SK-N-SH (cell line): ENCODE data around the gene CLDN18. TPM values are rescaled to one million over a fixed set of nuclear protein-coding genes. Genes with fewer than 3 reads are reported as not detected.

Experiments used
- CTCF ChIA-PET: fragments of 300-600, 350-600 bp; formaldehyde crosslinking; extraction: SDS; loops from one replicate; lab custom pipeline; 2021; lab: Yijun Ruan, JAX
- POLR2A ChIA-PET: fragments of 350-600 bp; sonication (Branson Sonifier 250); formaldehyde crosslinking; extraction: SDS; loops from one replicate; lab custom pipeline; 2020; ENCODE audit warnings: antibody characterized with exemption, inconsistent platforms; lab: Yijun Ruan, JAX
- DNase-seq: peaks from one replicate; pipeline ENCODE4 v3.0.0; 2012
- H2AFZ ChIP-seq: fragments of 200-600 bp; sonication (generic); 2 replicates; pipeline ENCODE4 v1.8.1; 2016; ENCODE audit warnings: antibody characterized with exemption, mild to moderate bottlenecking, low read depth
- H3F3A ChIP-seq: fragments of 200-600 bp; sonication (generic); replicated peaks from 2 replicates; pipeline ENCODE3; 2016; ENCODE audit warnings: antibody characterized with exemption, mild to moderate bottlenecking; ENCODE audit not compliant: insufficient read depth
- H3K27ac ChIP-seq, 2 experiments: fragments of 200-500 bp in 1 of 2; fragments of 200-600 bp in 1 of 2; sonication (Bioruptor generic) in 1 of 2; sonication (generic), shearing (Covaris generic) in 1 of 2; 2 replicates each; pipeline versions ENCODE4 v1.5.1 to v1.6.1; 2014 to 2016; ENCODE audit warnings: low read depth in 2 of 2, inconsistent platforms in 1 of 2, low read length in 1 of 2, mild to moderate bottlenecking in 1 of 2, mixed read lengths in 1 of 2
- H3K27me3 ChIP-seq: fragments of 200-600 bp; sonication (generic), shearing (Covaris generic); 2 replicates; pipeline ENCODE4 v1.6.1; 2016; ENCODE audit warnings: mixed run types; ENCODE audit not compliant: insufficient read depth
- H3K36me3 ChIP-seq, 2 experiments: fragments of 200-500 bp in 1 of 2; fragments of 200-600 bp in 1 of 2; sonication (Bioruptor generic) in 1 of 2; sonication (generic) in 1 of 2; replicated peaks in 1 of 2; 2 replicates each; pipeline versions ENCODE3 to v1.5.1; 2014 to 2016; ENCODE audit warnings: low read length in 1 of 2, mild to moderate bottlenecking in 1 of 2; ENCODE audit not compliant: insufficient read depth in 2 of 2, control insufficient read depth in 1 of 2
- H3K4me1 ChIP-seq, 2 experiments: fragments of 200-500 bp in 1 of 2; fragments of 200-600 bp in 1 of 2; sonication (Bioruptor generic) in 1 of 2; sonication (generic), shearing (Covaris generic) in 1 of 2; 2 replicates each; pipeline versions ENCODE4 v1.5.1 to v1.6.1; 2014 to 2016; ENCODE audit warnings: low read depth in 1 of 2, low read length in 1 of 2, mixed run types in 1 of 2; ENCODE audit not compliant: insufficient read depth in 2 of 2, control insufficient read depth in 1 of 2
- H3K4me2 ChIP-seq: fragments of 200-600 bp; sonication (generic), shearing (Covaris generic); 2 replicates; pipeline ENCODE4 v1.6.1; 2017; ENCODE audit warnings: mixed run types
- H3K4me3 ChIP-seq, 2 experiments: fragments of 200-500 bp in 1 of 2; fragments of 200-600 bp in 1 of 2; sonication (Bioruptor generic) in 1 of 2; sonication (generic), shearing (Covaris generic) in 1 of 2; 2 replicates each; pipeline versions ENCODE4 v1.5.1 to v1.8.1; 2014 to 2016; ENCODE audit warnings: low read depth in 2 of 2, inconsistent platforms in 1 of 2, low read length in 1 of 2, mild to moderate bottlenecking in 1 of 2, mixed read lengths in 1 of 2, moderate library complexity in 1 of 2
- H3K79me2 ChIP-seq: fragments of 200-600 bp; sonication (generic); 2 replicates; pipeline ENCODE4 v1.8.1; 2017; ENCODE audit warnings: mild to moderate bottlenecking; ENCODE audit not compliant: insufficient read depth
- H3K9ac ChIP-seq: fragments of 200-600 bp; sonication (generic); 2 replicates; pipeline ENCODE4 v1.6.1; 2017; ENCODE audit warnings: mixed run types
- H3K9me2 ChIP-seq: fragments of 200-600 bp; sonication (generic); 2 replicates; pipeline ENCODE4 v1.6.1; 2017; ENCODE audit warnings: mixed run types
- H3K9me3 ChIP-seq: fragments of 200-600 bp; sonication (generic); 2 replicates; pipeline ENCODE4 v1.6.1; 2017; ENCODE audit warnings: mixed run types, mild to moderate bottlenecking, moderate library complexity
- H4K20me1 ChIP-seq: fragments of 200-600 bp; sonication (generic); 2 replicates; pipeline ENCODE4 v1.6.1; 2017; ENCODE audit warnings: mild to moderate bottlenecking, mixed run types; ENCODE audit not compliant: insufficient read depth
- EP300 ChIP-seq, 2 experiments: IDR thresholded peaks; 2 replicates each; pipeline versions ENCODE4 v1.4.0 to v1.6.1; 2012; ENCODE audit warnings: borderline replicate concordance in 1 of 2, low read depth in 1 of 2, low read length in 1 of 2
- FOSL2 ChIP-seq: IDR thresholded peaks from 2 replicates; pipeline ENCODE4 v1.4.0; 2012; ENCODE audit warnings: low read depth, mild to moderate bottlenecking, moderate library complexity, borderline replicate concordance
- FOXM1 ChIP-seq: IDR thresholded peaks from 2 replicates; pipeline ENCODE4 v1.4.0; 2012; ENCODE audit warnings: low read depth, mild to moderate bottlenecking
- GATA2 ChIP-seq: sonication (generic); formaldehyde crosslinking; IDR thresholded peaks from 2 replicates; pipeline ENCODE4 v1.5.0; 2020; ENCODE audit warnings: mild to moderate bottlenecking, missing genetic modification reagents
- JUND ChIP-seq: IDR thresholded peaks from 2 replicates; pipeline ENCODE4 v1.4.0; 2012
- MEF2A ChIP-seq: IDR thresholded peaks from 2 replicates; pipeline ENCODE4 v1.4.0; 2012; ENCODE audit warnings: low read depth, borderline replicate concordance
- NFIC ChIP-seq: IDR thresholded peaks from 2 replicates; pipeline ENCODE4 v1.4.0; 2012; ENCODE audit warnings: borderline replicate concordance
- PBX3 ChIP-seq: IDR thresholded peaks from 2 replicates; pipeline ENCODE4; 2012
- RCOR1 ChIP-seq: fragments of 150-350 bp; IDR thresholded peaks from 2 replicates; pipeline ENCODE4 v1.6.1; 2017; ENCODE audit warnings: antibody characterized with exemption, low read length
- RFX5 ChIP-seq: IDR thresholded peaks from 2 replicates; pipeline ENCODE4 v1.6.1; 2012; ENCODE audit warnings: mild to moderate bottlenecking, improper control_type of control experiment, low read length
- RXRA ChIP-seq: IDR thresholded peaks from 2 replicates; pipeline ENCODE4 v1.4.0; 2012; ENCODE audit warnings: low read depth, mild to moderate bottlenecking, borderline replicate concordance
- SIN3A ChIP-seq: IDR thresholded peaks from 2 replicates; pipeline ENCODE4 v1.6.1; 2012; ENCODE audit warnings: low read depth, mild to moderate bottlenecking, low read length, moderate library complexity, borderline replicate concordance
- TCF12 ChIP-seq: IDR thresholded peaks from 2 replicates; pipeline ENCODE4 v1.4.0; 2012
- USF1 ChIP-seq: IDR thresholded peaks from 2 replicates; pipeline ENCODE4 v1.4.0; 2012; ENCODE audit warnings: low read depth, borderline replicate concordance
- WGBS: methylation state at CpG from one replicate; pipeline ENCODE4 v1.1.6; 2017; ENCODE audit warnings: low lambda C conversion rate; 5-methylcytosine and 5-hydroxymethylcytosine counted together
- polyA plus RNA-seq, 3 experiments: library from polyadenylated mRNA; depleted of rRNA; stranded (reverse); fragments of >200 nt; gene quantifications; 2 replicates each; pipeline ENCODE4 v1.2.3, GENCODE V29; 2012

The CLDN18 gene
- polyA plus RNA-seq, 1 of the 3 experiments (the other 2 are of a cell fraction): not detected

GRCh38 chr3:137998121-137999042 is 11.6 kb upstream of the CLDN18 start:
- H3K9ac ChIP-seq: no peak overlapping the region
- no peaks in the 10 kb centered on the region for H3K9me2 ChIP-seq
- no peaks in the 10 kb centered on the region for H4K20me1 ChIP-seq
- no peaks in the 10 kb centered on the region for H3K79me2 ChIP-seq
- DNase-seq: no peak
- TF ChIP-seq RXRA: no peak
- no peak for TF ChIP-seq EP300 (IDR thresholded peaks at IDR 0.05; ENCODE audit: borderline replicate concordance in 1 of 2, low read depth in 1 of 2, low read length in 1 of 2)
- TF ChIP-seq SIN3A: no peak
- no peak for TF ChIP-seq GATA2 (CRISPR knock-in tag)
- no peak for TF ChIP-seq TCF12
- no peak for TF ChIP-seq NFIC
- TF ChIP-seq FOSL2: no peak
- no peak for TF ChIP-seq RCOR1
- no peak for TF ChIP-seq PBX3
- TF ChIP-seq, all 33 proteins: peak for 0
- H3K27ac ChIP-seq: no peak overlapping the region
- no peak overlapping the region for H2AFZ ChIP-seq
- no peak overlapping the region for H3K4me3 ChIP-seq
- ChIA-PET CTCF (interaction anchor here (1.1 to 1.7 kb wide), 2 partner anchors 27 to 52 kb away, joined by 4 to 7 read pairs; no protein-coding TSS in a partner anchor), POLR2A (no interaction called here)
- H3K4me1 ChIP-seq: no peaks in the 10 kb centered on the region
- WGBS: 66% methylated on average over 18 of the region's 18 CpGs
- no peaks in the 10 kb centered on the region for H3K9me3 ChIP-seq
- no peaks in the 10 kb centered on the region for H3K27me3 ChIP-seq
- H3F3A ChIP-seq: no peaks in the 10 kb centered on the region
- no peak overlapping the region for H3K4me2 ChIP-seq
- H3K36me3 ChIP-seq: no peaks in the 10 kb centered on the region

GRCh38 chr3:138003069-138003468 is 6.9 kb upstream of the CLDN18 start:
- H3K27me3 ChIP-seq: no peaks in the 10 kb centered on the region
- H3K36me3 ChIP-seq: no peaks in the 10 kb centered on the region
- H3F3A ChIP-seq: no peaks in the 10 kb centered on the region
- no peaks in the 10 kb centered on the region for H3K9me3 ChIP-seq
- POLR2A ChIA-PET: no interaction called here
- no peak overlapping the region for H3K9ac ChIP-seq
- no peak for DNase-seq
- no peaks in the 10 kb centered on the region for H3K9me2 ChIP-seq
- no peak for TF ChIP-seq RFX5
- TF ChIP-seq FOXM1: no peak
- TF ChIP-seq EP300 (IDR thresholded peaks at IDR 0.05; ENCODE audit: borderline replicate concordance in 1 of 2, low read depth in 1 of 2, low read length in 1 of 2): no peak
- no peak for TF ChIP-seq JUND
- TF ChIP-seq USF1: no peak
- TF ChIP-seq MEF2A: no peak
- TF ChIP-seq, all 33 proteins: peak for 0
- 49% methylated on average over 2 of the region's 2 CpGs for WGBS
- Histone ChIP-seq H3K79me2 (no peaks in the 10 kb centered on the region), H3K4me1 (no peaks in the 10 kb centered on the region), H2AFZ (no peak overlapping the region), H3K4me2 (no peak overlapping the region), H4K20me1 (no peaks in the 10 kb centered on the region), H3K27ac (no peak overlapping the region), H3K4me3 (no peak overlapping the region)
- CTCF ChIA-PET: no interaction called here
